ENCODE results near the gene LYZL1. TPM values are rescaled to one million over a fixed set of nuclear protein-coding genes. Genes with fewer than 3 reads are reported as not detected.

Gene LYZL1
- total and polyA plus RNA-seq, 2 of the 8 experiments (the other 6 are each of a cell fraction or from before 2014, with no cell fraction given), result not detected

GRCh38 chr10:29273478-29273877 lies 15.4 kb upstream of the LYZL1 start:
- no peak overlapping the region for H3K27ac ChIP-seq (ENCODE audit: low read depth, low read length)
- H4K20me1 ChIP-seq (replicated peaks in 1 of 2; ENCODE audit: control insufficient read depth in 1 of 2, insufficient read depth in 2 of 2, low read length in 2 of 2), result no peaks in the 10 kb centered on the region
- no peaks in the 10 kb centered on the region for H3K4me1 ChIP-seq (replicated peaks in 1 of 4; ENCODE audit: control insufficient read depth in 3 of 4, insufficient read depth in 4 of 4, low read length in 3 of 4)
- 72% methylated on average over 5 of the region's 5 CpGs; no CpG with 5 or more reads in 1 of the 2 experiments for WGBS, 2 experiments (ENCODE audit: extremely low coverage in 1 of 2, insufficient coverage in 1 of 2, insufficient read length in 1 of 2, insufficient replicate concordance in 2 of 2, low coverage in 1 of 2, low lambda C conversion rate in 2 of 2, missing lambda C conversion rate in 1 of 2)
- no peak overlapping the region for H2AK5ac ChIP-seq (ENCODE audit: low read depth, low read length)
- ChIA-PET CTCF (ENCODE audit: partially characterized antibody) (interaction anchor here (1.0 to 2.2 kb wide), 3 partner anchors 22 to 645 kb away, joined by 3 to 6 read pairs (median 3); no protein-coding TSS in a partner anchor), POLR2A (ENCODE audit: partially characterized antibody) (no interaction called here)
- no peak overlapping the region for H2BK120ac ChIP-seq (replicated peaks; ENCODE audit: low read depth, low read length)
- H3K14ac ChIP-seq (ENCODE audit: insufficient read length), result no peak overlapping the region
- no peak overlapping the region for H3K4me2 ChIP-seq (ENCODE audit: insufficient read depth in 1 of 2, low read depth in 2 of 2, low read length in 2 of 2)
- H3K36me3 ChIP-seq (ENCODE audit: control insufficient read depth in 2 of 4, insufficient read depth in 4 of 4, low read length in 3 of 4), result peaks cover 0 to 2% (median 0%) of the 10 kb centered on the region in 4 experiments; a peak in 1 of 8 replicates
- H3K18ac ChIP-seq (ENCODE audit: extremely low read depth, low read length), result no peak overlapping the region
- H3K27me3 ChIP-seq (replicated peaks in 1 of 4; ENCODE audit: control insufficient read depth in 3 of 4, extremely low read depth in 1 of 4, insufficient read depth in 3 of 4, low read length in 3 of 4), result no peaks in the 10 kb centered on the region
- H3K4me3 ChIP-seq (ENCODE audit: extremely low read depth in 1 of 4, insufficient read depth in 2 of 4, low read depth in 3 of 4, low read length in 4 of 4), result no peak overlapping the region
- H3K79me1 ChIP-seq (ENCODE audit: low read depth, low read length), result no peaks in the 10 kb centered on the region
- no peaks in the 10 kb centered on the region for H3K79me2 ChIP-seq (ENCODE audit: control insufficient read depth in 1 of 2, insufficient read depth in 2 of 2, low read length in 2 of 2)
- no peak overlapping the region for H2BK20ac ChIP-seq (ENCODE audit: low read length)
- H3K23ac ChIP-seq (ENCODE audit: insufficient read length), result no peak overlapping the region
- H2BK15ac ChIP-seq (ENCODE audit: low read length), result no peak overlapping the region
- H4K8ac ChIP-seq (ENCODE audit: extremely low read depth, insufficient read depth, low read length), result peak overlapping the region; percentile 65; the same call in 1 of the 2 replicates
- H2AFZ ChIP-seq (ENCODE audit: low read length), result peak overlapping the region; percentile 85; the same call in 1 of the 2 replicates
- no peak overlapping the region for H3K56ac ChIP-seq (replicated peaks; ENCODE audit: insufficient read length, low read depth, low read length)
- FAIRE-seq (no peak), DNase-seq (ENCODE audit: low read depth in 1 of 2, low spot score in 2 of 2) (no peak)
- no peak overlapping the region for H3K9ac ChIP-seq (replicated peaks in 1 of 4; ENCODE audit: extremely low read depth in 1 of 4, low read depth in 3 of 4, low read length in 3 of 4)
- H4K5ac ChIP-seq (ENCODE audit: insufficient read length, low read depth, low read length), result no peak overlapping the region
- H2BK5ac ChIP-seq (ENCODE audit: low read depth, low read length), result no peak overlapping the region
- no peak for TF ChIP-seq RNF2 (IDR thresholded peaks at IDR 0.05; ENCODE audit: borderline replicate concordance, low read depth, low read length, missing control alignments, poor library complexity, severe bottlenecking)
- no peak for TF ChIP-seq YY1 (IDR thresholded peaks at IDR 0.05; ENCODE audit: low read depth, low read length)
- TF ChIP-seq SP2 (IDR thresholded peaks at IDR 0.05; ENCODE audit: low read length), result no peak
- no peak for TF ChIP-seq HDAC6 (IDR thresholded peaks at IDR 0.05; ENCODE audit: low read depth, low read length)
- TF ChIP-seq TAF1 (IDR thresholded peaks at IDR 0.05; ENCODE audit: low read depth, low read length), result no peak
- no peak for TF ChIP-seq GABPA (IDR thresholded peaks at IDR 0.05; ENCODE audit: borderline replicate concordance, insufficient read depth, low read length)
- no peak for TF ChIP-seq ATF2 (IDR thresholded peaks at IDR 0.05; ENCODE audit: low read length)
- TF ChIP-seq NRF1 (IDR thresholded peaks at IDR 0.05; ENCODE audit: low read depth, low read length), result no peak
- no peaks in the 10 kb centered on the region for H3K9me3 ChIP-seq (ENCODE audit: insufficient read depth in 2 of 2, low read depth in 1 of 2, low read length in 1 of 2)
- H3K23me2 ChIP-seq (ENCODE audit: low read depth, low read length), result no peaks in the 10 kb centered on the region
- no peak overlapping the region for H3K4ac ChIP-seq (replicated peaks; ENCODE audit: insufficient read length, low read depth, low read length)
- H4K91ac ChIP-seq (replicated peaks; ENCODE audit: insufficient read length, low read length), result no peak overlapping the region
- no peak overlapping the region for H2BK12ac ChIP-seq (ENCODE audit: low read depth, low read length)

Measured in H1 (cell line).